Smooth muscle cell (in vitro differentiated cells): ENCODE data around the gene ATXN1. TPM values are rescaled to one million over a fixed set of nuclear protein-coding genes. Genes with fewer than 3 reads are reported as not detected.

Experiments
- DNase-seq: peaks from one replicate; lab custom pipeline; 2025; ENCODE audit not compliant: unreplicated experiment; lab: John Stamatoyannopoulos, UW
- H2AFZ ChIP-seq: fragments of 200-600 bp; sonication (generic); 2 replicates; pipeline ENCODE4 v1.6.0; 2016; ENCODE audit warnings: antibody characterized with exemption, low read depth, mild to moderate bottlenecking
- H3F3A ChIP-seq: fragments of 200-600 bp; sonication (generic); 2 replicates; pipeline ENCODE4 v1.6.0; 2017; ENCODE audit warnings: antibody characterized with exemption, low read depth
- H3K27ac ChIP-seq: fragments of 200-600 bp; sonication (generic); 2 replicates; pipeline ENCODE4 v1.5.1; 2016; ENCODE audit warnings: low read depth, mild to moderate bottlenecking
- H3K27me3 ChIP-seq: fragments of 200-600 bp; sonication (generic); 2 replicates; pipeline ENCODE4 v1.6.1; 2016; ENCODE audit warnings: low read depth, mild to moderate bottlenecking
- H3K36me3 ChIP-seq: fragments of 200-600 bp; sonication (generic); 2 replicates; pipeline ENCODE4 v1.5.1; 2016; ENCODE audit warnings: low read depth
- H3K4me1 ChIP-seq: fragments of 200-600 bp; sonication (generic); 2 replicates; pipeline ENCODE4 v1.5.1; 2016; ENCODE audit warnings: low read depth
- H3K4me2 ChIP-seq: fragments of 200-600 bp; sonication (generic); 2 replicates; pipeline ENCODE4 v1.6.0; 2016; ENCODE audit warnings: mild to moderate bottlenecking
- H3K4me3 ChIP-seq: fragments of 200-600 bp; sonication (generic); 2 replicates; pipeline ENCODE4 v1.5.1; 2016; ENCODE audit warnings: mild to moderate bottlenecking
- H3K79me2 ChIP-seq: fragments of 200-600 bp; sonication (generic); 2 replicates; pipeline ENCODE4 v1.6.0; 2016; ENCODE audit warnings: low read depth, mild to moderate bottlenecking
- H3K9ac ChIP-seq: fragments of 200-600 bp; sonication (generic); 2 replicates; pipeline ENCODE4 v1.6.0; 2016; ENCODE audit warnings: low read depth
- H3K9me3 ChIP-seq: fragments of 200-600 bp; sonication (generic); replicated peaks from 2 replicates; pipeline ENCODE4 v1.5.1; 2016; ENCODE audit warnings: low read depth
- H4K20me1 ChIP-seq: fragments of 200-600 bp; sonication (generic); 2 replicates; pipeline ENCODE4 v1.6.0; 2016; ENCODE audit warnings: low read depth
- CTCF ChIP-seq: fragments of 200-600 bp; sonication (generic); IDR thresholded peaks from 2 replicates; pipeline ENCODE4 v1.5.1; 2017; ENCODE audit warnings: borderline replicate concordance, mild to moderate bottlenecking, antibody characterized with exemption; ENCODE audit not compliant: insufficient read depth, poor library complexity, severe bottlenecking
- WGBS: methylation state at CpG from one replicate; pipeline ENCODE4 v1.1.7; 2016; ENCODE audit warnings: low lambda C conversion rate; 5-methylcytosine and 5-hydroxymethylcytosine counted together
- polyA plus RNA-seq: library from polyadenylated mRNA; unstranded; fragments of >200 nt; fragmentation: Nextera tagmentation; extraction: Ambion mirVana; gene quantifications from 2 replicates; pipeline ENCODE4 v1.2.1, GENCODE V29; 2016
- total RNA-seq: library from RNA; depleted of rRNA; stranded (reverse); fragments of >200 nt; gene quantifications from 2 replicates; pipeline ENCODE4 v1.2.3, GENCODE V29; 2014

ATXN1 gene
- total and polyA plus RNA-seq, 2 experiments from 2014 or later = 17.9 to 40.6 TPM

GRCh38 chr6:16804546-16805242 lies 43.4 kb upstream of the ATXN1 start:
- H3K9me3 ChIP-seq = no peaks in the 10 kb centered on the region
- 71% methylated on average over 8 of the region's 8 CpGs for WGBS
- H2AFZ ChIP-seq = peak overlapping the region; percentile 33

GRCh38 chr6:16803294-16804200 lies 42.3 kb upstream of the ATXN1 start:
- no peaks in the 10 kb centered on the region for H3K27me3 ChIP-seq
- 32% methylated on average over 24 of the region's 24 CpGs for whole genome bisulfite sequencing
- no peaks in the 10 kb centered on the region for H4K20me1 ChIP-seq
- no peaks in the 10 kb centered on the region for H3K36me3 ChIP-seq
- H3K4me1 ChIP-seq = no peaks in the 10 kb centered on the region
- no peaks in the 10 kb centered on the region for H3F3A ChIP-seq
- peak overlapping the region; percentile 34 for H2AFZ ChIP-seq
- TF ChIP-seq CTCF = no peak
- no peaks in the 10 kb centered on the region for H3K79me2 ChIP-seq
- no peak for DNase-seq
- peak overlapping the region; percentile 17 for H3K27ac ChIP-seq
- H3K9me3 ChIP-seq = no peaks in the 10 kb centered on the region
- peak overlapping the region; percentile 19 for H3K4me2 ChIP-seq
- no peak overlapping the region for H3K9ac ChIP-seq
- H3K4me3 ChIP-seq = peak overlapping the region; percentile 0

More at GRCh38 chr6:16804546-16805242, 43.4 kb upstream of the ATXN1 start:
- Histone ChIP-seq H3K27ac (no peak overlapping the region), H4K20me1 (no peaks in the 10 kb centered on the region), H3K4me3 (no peak overlapping the region), H3K79me2 (no peaks in the 10 kb centered on the region), H3F3A (no peaks in the 10 kb centered on the region), H3K9ac (no peak overlapping the region), H3K36me3 (peaks cover 1% of the 10 kb centered on the region), H3K27me3 (no peaks in the 10 kb centered on the region), H3K4me2 (no peak overlapping the region), H3K4me1 (no peaks in the 10 kb centered on the region)
- no peak for DNase-seq
- TF ChIP-seq CTCF = no peak

GRCh38 chr6:16802071-16802470 lies 40.8 kb upstream of the ATXN1 start:
- Histone ChIP-seq H3K9me3 (no peaks in the 10 kb centered on the region), H3K27me3 (no peaks in the 10 kb centered on the region), H2AFZ (no peak overlapping the region), H3K9ac (no peak overlapping the region), H3K4me2 (no peak overlapping the region), H3F3A (no peaks in the 10 kb centered on the region), H3K4me1 (no peaks in the 10 kb centered on the region), H3K36me3 (no peaks in the 10 kb centered on the region), H3K4me3 (no peak overlapping the region), H4K20me1 (no peaks in the 10 kb centered on the region), H3K27ac (no peak overlapping the region), H3K79me2 (no peaks in the 10 kb centered on the region)
- TF ChIP-seq CTCF = no peak
- 74% methylated on average over 2 of the region's 2 CpGs for WGBS
- DNase-seq = no peak
